NCI-H510A treated with DMSO at 0.1 percent for 48 hours (cell line): ENCODE data around the gene ANKFY1.
"Not testable (repeated sequence)": the region's sequence is repeated elsewhere in the genome, so short reads cannot be mapped to it uniquely, and the experiment has no call there.

Experiments
- DNase-seq: peaks from one replicate; lab custom pipeline; 2025; lab: John Stamatoyannopoulos, UW

The ANKFY1 gene

DNA sequence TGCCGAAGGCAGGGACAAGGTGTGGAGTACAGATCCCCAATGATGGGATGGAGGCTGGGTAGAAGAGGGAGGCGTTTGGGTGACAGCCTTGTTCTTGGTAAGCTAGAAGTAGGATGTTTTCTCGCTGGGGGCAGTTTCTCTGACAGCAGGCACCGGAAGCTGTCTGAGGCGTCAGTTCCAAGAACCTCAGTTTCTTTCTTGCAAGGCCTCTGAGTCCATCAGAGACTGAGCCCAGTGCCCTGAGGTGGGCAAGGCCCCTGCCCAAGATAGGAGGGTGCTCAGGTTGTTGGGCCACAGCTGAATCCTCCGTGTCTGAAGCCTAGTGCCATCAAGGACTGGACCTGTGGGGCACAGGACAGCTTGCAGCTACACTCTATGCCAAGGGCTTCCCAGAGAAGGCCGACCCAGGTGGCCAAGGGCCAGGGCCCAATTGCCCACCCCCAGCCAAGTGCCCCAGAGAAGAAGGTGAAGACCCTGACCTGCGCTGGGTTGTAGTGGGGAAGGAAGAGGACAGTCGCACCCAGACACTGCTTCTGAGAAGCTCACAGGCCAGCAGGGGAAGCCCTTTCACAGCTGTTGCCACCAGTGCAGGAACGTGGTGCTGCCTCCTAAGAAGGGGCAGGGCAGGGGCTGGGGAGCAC lies 107.7 kb downstream of the ANKFY1 start:
- no peak for DNase-seq

- DNase-seq = no peak
Observed at GRCh38 chr17:4154201-4154600, 109.6 kb downstream of the ANKFY1 start.

GRCh38 chr17:4152471-4152870 lies 111.3 kb downstream of the ANKFY1 start:
- no peak for DNase-seq

GRCh38 chr17:4150096-4150495 lies 113.7 kb downstream of the ANKFY1 start:
- DNase-seq = no peak

DNA sequence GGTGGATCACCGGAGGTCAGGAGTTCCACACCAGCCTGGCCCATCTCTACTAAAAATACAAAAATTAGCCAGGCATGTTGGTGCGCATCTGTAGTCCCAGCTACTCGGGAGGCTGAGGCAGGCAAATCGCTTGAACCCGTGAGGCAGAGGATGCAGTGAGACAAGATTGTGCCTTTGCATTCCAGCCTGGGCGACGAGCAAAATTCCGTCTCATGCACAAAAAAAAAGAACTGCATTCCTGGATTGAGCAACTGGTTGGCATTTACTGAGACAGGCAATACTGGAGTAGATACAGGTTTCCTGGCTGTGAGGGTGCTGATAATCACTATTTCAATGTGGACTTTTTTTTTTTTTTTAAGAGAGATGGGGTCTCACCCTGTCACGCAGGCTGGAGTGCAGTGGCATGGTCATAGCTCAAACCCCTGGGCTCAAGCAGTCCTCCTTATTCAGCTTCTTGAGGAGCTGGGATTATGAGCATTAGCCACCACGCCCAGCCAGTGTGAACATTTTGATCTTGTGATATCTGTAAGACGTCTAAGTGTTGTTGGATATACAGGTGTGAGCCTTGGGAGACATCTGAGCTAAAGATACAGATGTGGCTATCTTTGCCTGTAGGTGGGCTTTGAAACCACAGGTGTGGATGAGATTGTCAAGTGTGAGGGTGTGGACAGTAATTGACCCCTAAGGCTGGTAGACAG lies 115.0 kb downstream of the ANKFY1 start:
- no peak for DNase-seq

GRCh38 chr17:4147751-4148310 lies 115.9 kb downstream of the ANKFY1 start:
- no peak for DNase-seq

DNA sequence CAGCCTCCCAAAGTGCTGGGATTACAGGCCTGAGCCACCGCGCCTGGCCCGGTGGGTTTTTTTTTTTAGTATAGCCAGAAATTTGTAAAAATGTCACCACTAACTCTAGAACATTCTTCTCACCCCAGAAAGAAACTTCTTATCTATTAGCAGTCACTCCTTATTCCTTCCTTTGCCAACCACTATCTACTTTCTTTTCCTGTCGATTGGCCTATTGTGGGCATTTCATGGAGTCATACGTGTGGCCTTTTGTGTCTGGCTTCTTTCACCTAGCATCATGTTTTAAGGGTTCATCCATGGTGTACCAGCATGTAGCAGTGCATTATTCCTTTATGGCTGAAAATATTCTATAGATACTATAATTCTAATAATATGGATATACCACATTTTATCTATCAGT lies 117.1 kb downstream of the ANKFY1 start:
- DNase-seq = no peak

GRCh38 chr17:4144422-4144747 lies 119.4 kb downstream of the ANKFY1 start:
- no peak for DNase-seq

- peak; percentile 89 for DNase-seq
Observed at GRCh38 chr17:4143563-4144421, 120.0 kb downstream of the ANKFY1 start.

GRCh38 chr17:4142107-4142900 lies 121.5 kb downstream of the ANKFY1 start:
- no peak for DNase-seq

DNA sequence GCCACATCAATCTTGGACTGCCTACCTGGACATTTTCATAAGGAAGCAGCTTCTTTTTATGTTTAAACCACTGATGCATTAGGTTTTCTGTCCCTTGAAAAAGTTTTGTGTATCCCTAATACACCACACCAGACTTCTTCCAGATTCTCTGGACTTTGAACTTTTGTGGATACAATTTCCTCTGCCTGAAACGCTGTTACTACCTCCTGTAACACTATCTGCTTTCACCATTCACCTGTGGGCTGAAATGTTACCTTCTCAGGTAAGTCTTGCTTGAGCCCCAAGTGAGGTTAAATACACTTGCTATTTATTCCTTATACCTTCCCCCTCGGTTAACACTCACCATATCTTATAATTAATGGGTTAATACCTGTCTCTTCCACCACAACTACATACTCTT lies 123.7 kb downstream of the ANKFY1 start:
- DNase-seq = no peak

DNA sequence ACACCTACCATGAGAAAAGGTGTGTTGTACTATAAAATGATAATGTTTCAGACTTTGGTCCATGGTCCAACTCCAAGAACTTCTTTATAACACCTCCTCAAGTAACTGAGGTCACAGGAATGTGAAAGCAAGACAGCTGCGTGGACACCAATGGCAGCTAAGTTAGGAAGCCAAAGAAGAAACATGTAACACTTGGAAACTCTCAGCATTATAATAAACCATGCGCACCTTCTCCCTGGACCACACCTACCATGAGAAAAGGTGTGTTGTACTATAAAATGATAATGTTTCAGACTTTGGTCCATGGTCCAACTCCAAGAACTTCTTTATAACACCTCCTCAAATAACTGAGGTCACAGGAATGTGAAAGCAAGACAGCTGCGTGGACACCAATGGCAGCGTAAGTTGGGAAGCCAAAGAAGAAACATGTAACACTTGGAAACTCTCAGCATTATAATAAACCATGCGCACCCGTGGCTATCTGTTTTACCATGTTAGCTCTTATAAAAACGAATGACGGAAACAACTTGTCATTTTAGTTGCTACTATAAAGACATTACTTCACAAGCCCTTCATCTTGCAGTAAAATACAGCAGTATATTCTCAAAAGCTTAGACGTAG lies 124.8 kb downstream of the ANKFY1 start:
- not testable (repeated sequence) for DNase-seq

DNA sequence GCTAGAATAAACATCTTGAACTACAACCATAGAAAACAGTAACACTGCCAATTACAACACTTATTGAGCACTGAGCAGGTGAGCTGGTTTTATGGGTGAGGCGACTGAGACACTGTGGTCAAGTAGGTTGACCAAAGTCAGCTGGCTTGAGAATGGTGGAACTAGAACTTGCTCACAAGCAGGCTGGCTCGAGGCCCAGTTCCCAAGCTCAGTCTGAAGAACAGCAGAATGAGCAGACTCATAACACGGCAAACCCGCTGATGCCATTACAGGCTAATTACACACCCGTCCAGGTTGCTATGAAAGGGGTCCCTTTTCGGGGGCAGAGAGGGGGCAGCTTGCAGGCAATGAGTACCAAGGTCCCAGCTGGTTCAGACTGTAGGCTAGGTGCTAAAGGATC lies 127.4 kb downstream of the ANKFY1 start:
- DNase-seq = peak; percentile 2

GRCh38 chr17:4135489-4135888 lies 128.3 kb downstream of the ANKFY1 start:
- DNase-seq = no peak

DNA sequence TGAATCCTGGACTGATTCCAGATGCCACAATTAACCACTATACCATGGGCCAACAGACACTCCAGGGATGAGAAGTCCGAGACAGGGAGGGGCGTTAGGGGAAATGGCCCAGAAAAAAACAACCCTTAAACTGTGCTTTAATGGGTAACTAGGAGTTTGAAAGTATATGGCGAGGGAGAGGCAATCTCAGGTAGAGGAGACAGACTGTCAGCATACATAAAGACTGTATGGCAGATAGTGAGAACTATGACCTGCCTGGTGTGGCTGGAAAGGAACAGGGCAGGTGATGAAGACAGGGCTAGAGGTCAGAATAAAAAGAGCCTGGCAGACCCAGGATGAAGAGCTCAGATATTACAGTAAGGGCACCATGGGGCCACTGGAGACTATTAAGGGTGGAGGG lies 129.1 kb downstream of the ANKFY1 start:
- no peak for DNase-seq

- DNase-seq = no peak
Observed at GRCh38 chr17:4130715-4131114, 133.1 kb downstream of the ANKFY1 start.

- no peak for DNase-seq
Observed at GRCh38 chr17:4127555-4127954, 136.2 kb downstream of the ANKFY1 start.

- DNase-seq = no peak
Observed at GRCh38 chr17:4125552-4125951, 138.2 kb downstream of the ANKFY1 start.

DNA sequence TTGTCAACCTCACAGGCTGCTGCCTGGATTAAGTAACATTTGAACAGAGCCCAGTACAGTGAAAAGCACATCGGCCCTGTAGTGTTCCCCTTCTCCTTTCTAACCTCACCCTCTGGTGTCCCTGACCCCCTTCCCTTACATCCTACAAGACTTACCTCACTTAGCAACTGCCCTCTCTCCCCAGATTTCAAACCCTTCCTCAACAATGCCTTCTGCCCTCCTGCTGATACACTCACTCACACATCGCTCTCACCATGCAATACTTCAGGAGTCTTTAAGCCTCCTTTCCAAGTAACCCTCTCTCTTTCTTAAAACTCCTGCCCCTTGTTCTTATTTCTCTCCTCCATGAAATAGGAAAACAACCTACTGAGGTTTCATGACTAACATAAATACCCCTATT lies 138.8 kb downstream of the ANKFY1 start:
- no peak for DNase-seq

- no peak for DNase-seq
Observed at GRCh38 chr17:4120332-4120731, 143.4 kb downstream of the ANKFY1 start.

DNA sequence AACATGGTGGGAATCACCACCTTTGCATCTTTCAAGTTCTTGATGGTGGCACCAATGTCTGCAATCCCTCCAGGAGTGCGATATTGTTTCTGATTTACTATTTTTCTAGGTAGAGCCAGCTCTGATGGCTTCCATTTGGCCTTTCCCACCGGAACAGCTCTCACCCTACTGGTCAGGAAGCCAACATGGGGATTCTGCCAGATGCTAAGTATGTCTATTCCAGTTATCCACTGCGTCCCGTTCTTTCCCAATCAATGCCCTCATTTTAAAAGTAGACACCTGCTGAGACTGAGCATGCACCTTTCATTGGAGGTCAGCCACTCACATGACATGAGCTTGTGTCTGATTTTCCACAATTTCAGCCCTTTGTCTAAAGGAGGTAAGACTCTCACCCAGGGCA lies 144.5 kb downstream of the ANKFY1 start:
- no peak for DNase-seq
